Vagina (tissue), 2 donors: ENCODE data around the gene HSD17B2.

Experiments
- POLR2A ChIP-seq, 2 donors: fragments of 450-650 bp; IDR thresholded peaks; one replicate each; pipeline ENCODE4 v1.6.1; 2017; ENCODE audit warnings: antibody characterized with exemption in 2 of 2, mild to moderate bottlenecking in 2 of 2, moderate library complexity in 2 of 2
- POLR2AphosphoS5 ChIP-seq, 2 donors: sonication (generic); formaldehyde crosslinking; IDR thresholded peaks; one replicate each; pipeline ENCODE4 v1.9.0; 2017; ENCODE audit warnings: antibody characterized with exemption in 2 of 2, mild to moderate bottlenecking in 2 of 2, low read depth in 1 of 2; ENCODE audit not compliant: insufficient read depth in 1 of 2
- TF ChIP-seq, protein P1 (sequence below), 3 experiments: fragments of 450-650 bp in 2 of 3; fragments of 200-600 bp in 1 of 3; sonication (generic) in 1 of 3; IDR thresholded peaks; one replicate each; pipeline ENCODE4 v1.5.1; 2017 to 2019; ENCODE audit warnings: antibody characterized with exemption in 3 of 3, mild to moderate bottlenecking in 2 of 3, moderate library complexity in 2 of 3

DNA sequence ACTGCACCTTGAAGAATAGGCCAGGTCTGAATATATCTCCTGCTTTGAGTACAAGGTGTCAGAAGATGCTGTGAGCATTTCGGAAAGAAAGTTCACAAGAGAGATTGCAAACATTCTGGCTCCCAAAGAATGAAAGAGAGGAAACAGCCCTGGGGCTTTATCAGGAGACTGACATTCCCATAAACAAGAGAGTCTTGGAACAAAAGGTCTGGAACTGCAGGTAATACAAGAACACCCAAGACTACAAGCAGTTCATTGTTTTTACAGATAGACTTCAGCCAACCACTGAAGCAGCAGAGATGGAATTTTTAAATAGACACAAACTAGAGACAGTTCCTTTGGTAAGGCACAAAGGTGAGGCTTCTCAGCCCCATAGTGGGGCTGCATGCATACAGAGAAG, 14.4 kb downstream of the HSD17B2 start:
- TF ChIP-seq, protein P1, sequence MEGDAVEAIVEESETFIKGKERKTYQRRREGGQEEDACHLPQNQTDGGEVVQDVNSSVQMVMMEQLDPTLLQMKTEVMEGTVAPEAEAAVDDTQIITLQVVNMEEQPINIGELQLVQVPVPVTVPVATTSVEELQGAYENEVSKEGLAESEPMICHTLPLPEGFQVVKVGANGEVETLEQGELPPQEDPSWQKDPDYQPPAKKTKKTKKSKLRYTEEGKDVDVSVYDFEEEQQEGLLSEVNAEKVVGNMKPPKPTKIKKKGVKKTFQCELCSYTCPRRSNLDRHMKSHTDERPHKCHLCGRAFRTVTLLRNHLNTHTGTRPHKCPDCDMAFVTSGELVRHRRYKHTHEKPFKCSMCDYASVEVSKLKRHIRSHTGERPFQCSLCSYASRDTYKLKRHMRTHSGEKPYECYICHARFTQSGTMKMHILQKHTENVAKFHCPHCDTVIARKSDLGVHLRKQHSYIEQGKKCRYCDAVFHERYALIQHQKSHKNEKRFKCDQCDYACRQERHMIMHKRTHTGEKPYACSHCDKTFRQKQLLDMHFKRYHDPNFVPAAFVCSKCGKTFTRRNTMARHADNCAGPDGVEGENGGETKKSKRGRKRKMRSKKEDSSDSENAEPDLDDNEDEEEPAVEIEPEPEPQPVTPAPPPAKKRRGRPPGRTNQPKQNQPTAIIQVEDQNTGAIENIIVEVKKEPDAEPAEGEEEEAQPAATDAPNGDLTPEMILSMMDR (IDR thresholded peaks at IDR 0.05), result no peak
- TF ChIP-seq POLR2A (IDR thresholded peaks at IDR 0.05) (no peak), POLR2AphosphoS5 (IDR thresholded peaks at IDR 0.05; ENCODE audit: insufficient read depth in 1 of 2, low read depth in 1 of 2) (no peak)
